Activated T-helper 2 cell treated with anti-CD3 and anti-CD28 coated beads, Interferon-gamma antibody, Interleukin-2, Interleukin-4, amounts not matched to agents 10 μg/mL and 5 μg/mL and 100 μg/mL, durations not matched to agents 14 hours and 24 hours and 36 hours (primary cell): Measurements from ENCODE around the gene DAAM2. TPM values are rescaled to one million over a fixed set of nuclear protein-coding genes. Genes with fewer than 3 reads are reported as not detected.

Experiments
- DNase-seq: peaks from one replicate; pipeline ENCODE4 v3.0.0; 2021; ENCODE audit warnings: low spot score
- H3K27ac Mint-ChIP-seq: one replicate; pipeline ENCODE4 v1.8.0; 2021; ENCODE audit warnings: mixed read lengths
- H3K27me3 Mint-ChIP-seq: one replicate; pipeline ENCODE4 v1.8.0; 2021; ENCODE audit warnings: low read depth, mixed read lengths
- H3K36me3 Mint-ChIP-seq: one replicate; pipeline ENCODE4 v1.8.0; 2021; ENCODE audit warnings: low read depth, mixed read lengths
- H3K4me1 Mint-ChIP-seq: one replicate; pipeline ENCODE4 v1.8.0; 2021; ENCODE audit warnings: low read depth, mixed read lengths
- H3K4me3 Mint-ChIP-seq: one replicate; pipeline ENCODE4 v1.8.0; 2021; ENCODE audit warnings: low read depth, mild to moderate bottlenecking, moderate library complexity, mixed read lengths
- H3K9me3 Mint-ChIP-seq: one replicate; pipeline ENCODE4 v1.8.0; 2021; ENCODE audit warnings: mixed read lengths
- intact Hi-C: fragments of 100-400 bp; cut with micrococcal nuclease; formaldehyde crosslinking; loops from one replicate; pipeline ENCODE4 v1.15.1; 2023
- total RNA-seq: library from RNA; stranded (reverse); gene quantifications from 2 replicates; pipeline ENCODE4 v1.2.3, GENCODE V29; 2022

Gene DAAM2
- total RNA-seq, 1 donor from 2014 or later = not detected

GRCh38 chr6:39794231-39794630 is 2.1 kb downstream of the DAAM2 start:
- H3K27ac Mint-ChIP-seq = no peak overlapping the region
- no peaks in the 10 kb centered on the region for H3K4me1 Mint-ChIP-seq
- H3K4me3 Mint-ChIP-seq = no peak overlapping the region
- H3K27me3 Mint-ChIP-seq = peaks cover 40% of the 10 kb centered on the region
- intact Hi-C loops = no loop called here
- no peak for DNase-seq
- no peaks in the 10 kb centered on the region for H3K9me3 Mint-ChIP-seq
- no peaks in the 10 kb centered on the region for H3K36me3 Mint-ChIP-seq

- H3K27me3 Mint-ChIP-seq = peaks cover 27% of the 10 kb centered on the region
- DNase-seq = no peak
- no peaks in the 10 kb centered on the region for H3K9me3 Mint-ChIP-seq
- no peaks in the 10 kb centered on the region for H3K4me1 Mint-ChIP-seq
- no peak overlapping the region for H3K4me3 Mint-ChIP-seq
- intact Hi-C loops = no loop called here
- no peak overlapping the region for H3K27ac Mint-ChIP-seq
- no peaks in the 10 kb centered on the region for H3K36me3 Mint-ChIP-seq
These were observed 5.6 kb downstream of the DAAM2 start for GRCh38 chr6:39797751-39798150.

- no peaks in the 10 kb centered on the region for H3K9me3 Mint-ChIP-seq
- H3K27ac Mint-ChIP-seq = no peak overlapping the region
- no peak overlapping the region for H3K4me3 Mint-ChIP-seq
- H3K36me3 Mint-ChIP-seq = no peaks in the 10 kb centered on the region
- intact Hi-C loops = no loop called here
- no peak for DNase-seq
- H3K4me1 Mint-ChIP-seq = no peaks in the 10 kb centered on the region
- H3K27me3 Mint-ChIP-seq = peaks cover 2% of the 10 kb centered on the region
These were observed 8.2 kb downstream of the DAAM2 start for GRCh38 chr6:39800034-39801032.

GRCh38 chr6:39801456-39802251 is 9.5 kb downstream of the DAAM2 start:
- intact Hi-C loops = no loop called here
- Mint-ChIP-seq H3K9me3 (no peaks in the 10 kb centered on the region), H3K4me1 (no peaks in the 10 kb centered on the region), H3K27ac (no peak overlapping the region), H3K36me3 (no peaks in the 10 kb centered on the region), H3K27me3 (peaks cover 2% of the 10 kb centered on the region), H3K4me3 (no peak overlapping the region)
- DNase-seq = no peak

GRCh38 chr6:39803872-39804271 is 11.7 kb downstream of the DAAM2 start:
- no peak for DNase-seq
- Mint-ChIP-seq H3K4me3 (no peak overlapping the region), H3K27ac (no peak overlapping the region), H3K27me3 (no peaks in the 10 kb centered on the region), H3K9me3 (no peaks in the 10 kb centered on the region), H3K4me1 (no peaks in the 10 kb centered on the region), H3K36me3 (no peaks in the 10 kb centered on the region)
- intact Hi-C loops = no loop called here

GRCh38 chr6:39804466-39805065 is 12.4 kb downstream of the DAAM2 start:
- no peak for DNase-seq
- H3K4me3 Mint-ChIP-seq = no peak overlapping the region
- H3K9me3 Mint-ChIP-seq = no peaks in the 10 kb centered on the region
- H3K27me3 Mint-ChIP-seq = no peaks in the 10 kb centered on the region
- no peak overlapping the region for H3K27ac Mint-ChIP-seq
- no peaks in the 10 kb centered on the region for H3K36me3 Mint-ChIP-seq
- intact Hi-C loops = no loop called here
- no peaks in the 10 kb centered on the region for H3K4me1 Mint-ChIP-seq

GRCh38 chr6:39806278-39806677 is 14.1 kb downstream of the DAAM2 start:
- Mint-ChIP-seq H3K27ac (no peak overlapping the region), H3K27me3 (no peaks in the 10 kb centered on the region), H3K36me3 (no peaks in the 10 kb centered on the region), H3K4me3 (no peak overlapping the region), H3K9me3 (no peaks in the 10 kb centered on the region), H3K4me1 (no peaks in the 10 kb centered on the region)
- DNase-seq = no peak
- intact Hi-C loops = no loop called here

DNA sequence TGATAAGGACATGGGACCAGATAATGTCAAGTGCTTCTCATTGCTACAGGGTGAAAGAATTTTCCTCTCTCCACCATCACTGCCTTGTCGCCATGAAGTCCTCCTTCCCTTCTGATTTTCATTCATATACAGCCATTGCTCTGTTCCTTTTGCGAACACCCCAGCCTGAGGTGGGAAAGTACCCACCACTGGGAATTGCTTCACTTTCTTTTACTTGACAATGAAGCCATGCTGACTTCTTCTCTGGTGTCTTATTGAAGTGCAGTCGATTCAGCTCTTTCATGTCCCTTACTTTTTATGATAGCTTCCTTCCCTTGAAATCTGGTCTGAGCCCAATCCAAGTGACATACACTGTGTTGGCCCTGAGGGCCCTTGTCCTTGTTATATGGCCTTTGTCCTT is 16.2 kb downstream of the DAAM2 start:
- no peak for DNase-seq
- H3K27ac Mint-ChIP-seq = no peak overlapping the region
- H3K4me1 Mint-ChIP-seq = no peaks in the 10 kb centered on the region
- H3K9me3 Mint-ChIP-seq = no peaks in the 10 kb centered on the region
- H3K36me3 Mint-ChIP-seq = no peaks in the 10 kb centered on the region
- peaks cover 3% of the 10 kb centered on the region for H3K27me3 Mint-ChIP-seq
- intact Hi-C loops = no loop called here
- H3K4me3 Mint-ChIP-seq = no peak overlapping the region

GRCh38 chr6:39808964-39809363 is 16.8 kb downstream of the DAAM2 start:
- peaks cover 3% of the 10 kb centered on the region for H3K27me3 Mint-ChIP-seq
- intact Hi-C loops = no loop called here
- H3K4me1 Mint-ChIP-seq = no peaks in the 10 kb centered on the region
- DNase-seq = no peak
- no peaks in the 10 kb centered on the region for H3K9me3 Mint-ChIP-seq
- no peaks in the 10 kb centered on the region for H3K36me3 Mint-ChIP-seq
- H3K4me3 Mint-ChIP-seq = no peak overlapping the region
- no peak overlapping the region for H3K27ac Mint-ChIP-seq

- Mint-ChIP-seq H3K4me1 (no peaks in the 10 kb centered on the region), H3K4me3 (no peak overlapping the region), H3K9me3 (no peaks in the 10 kb centered on the region), H3K27ac (no peak overlapping the region), H3K27me3 (peaks cover 3% of the 10 kb centered on the region), H3K36me3 (no peaks in the 10 kb centered on the region)
- no peak for DNase-seq
- intact Hi-C loops = no loop called here
These were observed 19.7 kb downstream of the DAAM2 start for GRCh38 chr6:39811835-39812345.

DNA sequence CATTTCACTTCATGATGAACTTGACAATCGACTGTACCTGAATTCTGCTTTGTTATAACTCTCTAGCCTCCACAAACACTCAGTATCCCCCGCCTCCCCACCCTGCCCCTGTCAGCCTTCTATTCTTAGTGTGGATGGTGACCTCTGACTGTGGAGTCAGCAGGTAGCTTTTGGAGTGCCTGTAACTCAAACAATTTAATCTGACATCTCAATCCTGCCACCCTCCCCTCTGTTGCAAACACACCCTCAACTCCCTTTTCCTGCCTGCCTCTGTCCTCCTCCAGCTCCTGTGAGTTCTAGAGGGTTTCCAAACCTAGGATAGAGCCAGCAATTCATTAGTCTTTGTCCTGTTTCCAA is 20.3 kb downstream of the DAAM2 start:
- Mint-ChIP-seq H3K27me3 (peaks cover 3% of the 10 kb centered on the region), H3K4me1 (no peaks in the 10 kb centered on the region), H3K27ac (no peak overlapping the region), H3K36me3 (no peaks in the 10 kb centered on the region), H3K9me3 (no peaks in the 10 kb centered on the region), H3K4me3 (no peak overlapping the region)
- DNase-seq = no peak
- intact Hi-C loops = no loop called here

GRCh38 chr6:39812853-39813533 is 20.8 kb downstream of the DAAM2 start:
- H3K4me3 Mint-ChIP-seq = no peak overlapping the region
- H3K27me3 Mint-ChIP-seq = peaks cover 3% of the 10 kb centered on the region
- H3K36me3 Mint-ChIP-seq = no peaks in the 10 kb centered on the region
- H3K4me1 Mint-ChIP-seq = no peaks in the 10 kb centered on the region
- no peak overlapping the region for H3K27ac Mint-ChIP-seq
- intact Hi-C loops = no loop called here
- H3K9me3 Mint-ChIP-seq = no peaks in the 10 kb centered on the region
- DNase-seq = no peak
